ENCODE results near the gene ARSA. TPM values are rescaled to one million over a fixed set of nuclear protein-coding genes. Genes with fewer than 3 reads are reported as not detected.

Gene ARSA
- total and polyA plus RNA-seq, 2 of the 13 experiments (the other 11 are each of a cell fraction or from before 2014, with no cell fraction given), result 9.0 to 11.5 TPM

DNA sequence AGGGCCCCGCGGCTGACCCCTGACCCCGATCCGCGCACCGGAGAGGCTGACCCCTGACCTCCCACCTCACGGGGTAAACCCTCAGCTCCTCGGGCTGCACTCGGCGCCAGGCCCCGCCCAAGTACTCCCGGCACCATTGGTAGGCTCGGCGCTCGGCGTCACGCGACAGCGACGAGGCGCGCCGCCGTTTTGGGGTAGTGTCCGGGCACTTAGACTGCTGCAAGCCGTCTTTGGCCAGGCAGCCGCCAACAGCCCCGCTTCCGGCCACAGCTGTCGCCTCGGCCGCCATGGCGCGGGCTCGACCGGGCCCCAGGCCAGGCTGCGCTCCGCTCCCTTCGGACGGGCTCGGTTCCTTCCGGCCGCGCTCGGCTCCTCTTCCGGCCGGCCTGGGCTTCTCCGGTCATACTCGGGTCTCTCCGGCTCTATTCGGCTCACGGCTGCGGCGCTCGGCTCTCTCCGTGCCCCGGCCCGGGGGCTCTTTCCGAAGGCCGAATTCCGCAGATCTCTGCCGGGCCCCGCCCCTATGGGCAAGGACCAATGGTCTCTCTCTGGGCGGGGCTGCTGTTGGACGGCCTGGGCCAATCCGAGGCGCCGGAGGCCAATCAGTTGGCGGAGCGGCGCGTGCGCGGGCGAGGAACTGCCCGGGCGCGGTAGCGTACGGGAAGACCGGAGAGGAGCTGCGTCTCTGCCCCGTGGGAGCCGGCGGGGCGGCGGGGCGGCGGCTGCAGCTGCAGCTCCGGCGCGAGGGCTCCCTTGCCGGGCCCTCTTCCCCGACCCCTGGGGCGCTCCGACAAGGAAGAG is 45.3 kb downstream of the ARSA start, which contains the start of gene CHKB (continued):
- TF ChIP-seq ARID4A (CRISPR knock-in tag; IDR thresholded peaks at IDR 0.05; ENCODE audit: borderline replicate concordance), result peak; percentile 90; the same call in 1 of the 2 replicates
- peak; percentile 67 for TF ChIP-seq ZNF777 (CRISPR knock-in tag; IDR thresholded peaks at IDR 0.05)
- TF ChIP-seq FOXK2 (IDR thresholded peaks at IDR 0.05), result no peak
- peak; percentile 53; the same call in 1 of the 2 replicates for TF ChIP-seq ZBTB43 (CRISPR knock-in tag; conservative IDR thresholded peaks at IDR 0.05)
- TF ChIP-seq CBFB (CRISPR knock-in tag; IDR thresholded peaks at IDR 0.05), result no peak
- TF ChIP-seq ZNF839 (CRISPR knock-in tag; IDR thresholded peaks at IDR 0.05; ENCODE audit: borderline replicate concordance), result peak; percentile 79; the same call in 1 of the 2 replicates
- peak; percentile 61 for TF ChIP-seq TBX2 (CRISPR knock-in tag; IDR thresholded peaks at IDR 0.05; ENCODE audit: borderline replicate concordance)
- peak; percentile 72; the same call in 1 of the 2 replicates for TF ChIP-seq ZBTB42 (CRISPR knock-in tag; IDR thresholded peaks at IDR 0.05)
- no peak for TF ChIP-seq IKZF4 (CRISPR knock-in tag; IDR thresholded peaks at IDR 0.05; ENCODE audit: borderline replicate concordance, low read depth, not compliant biosample characterization)
- TF ChIP-seq ZNF589 (CRISPR knock-in tag; conservative IDR thresholded peaks at IDR 0.05), result peak; percentile 52; the same call in 1 of the 2 replicates
- TF ChIP-seq MIER2 (CRISPR knock-in tag; IDR thresholded peaks at IDR 0.05), result 0 out of 2 replicates have a peak, but pooled peaks have one; percentile 43
- TF ChIP-seq, protein P1, sequence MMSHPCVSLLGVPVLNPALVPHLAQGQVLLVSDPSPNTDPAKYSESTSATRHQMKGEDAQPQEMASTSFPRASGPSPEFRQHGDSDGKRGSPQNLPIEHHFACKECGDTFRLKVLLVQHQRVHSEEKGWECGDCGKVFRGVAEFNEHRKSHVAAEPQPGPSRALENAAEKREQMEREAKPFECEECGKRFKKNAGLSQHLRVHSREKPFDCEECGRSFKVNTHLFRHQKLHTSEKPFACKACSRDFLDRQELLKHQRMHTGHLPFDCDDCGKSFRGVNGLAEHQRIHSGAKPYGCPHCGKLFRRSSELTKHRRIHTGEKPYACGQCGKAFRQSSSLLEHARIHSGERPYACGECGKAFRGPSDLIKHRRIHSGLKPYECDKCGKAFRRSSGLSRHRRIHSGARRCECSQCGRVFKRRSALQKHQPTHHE (CRISPR knock-in tag; IDR thresholded peaks at IDR 0.05; ENCODE audit: borderline replicate concordance), result peak; percentile 14; the same call in 1 of the 2 replicates
- TF ChIP-seq, protein P2, sequence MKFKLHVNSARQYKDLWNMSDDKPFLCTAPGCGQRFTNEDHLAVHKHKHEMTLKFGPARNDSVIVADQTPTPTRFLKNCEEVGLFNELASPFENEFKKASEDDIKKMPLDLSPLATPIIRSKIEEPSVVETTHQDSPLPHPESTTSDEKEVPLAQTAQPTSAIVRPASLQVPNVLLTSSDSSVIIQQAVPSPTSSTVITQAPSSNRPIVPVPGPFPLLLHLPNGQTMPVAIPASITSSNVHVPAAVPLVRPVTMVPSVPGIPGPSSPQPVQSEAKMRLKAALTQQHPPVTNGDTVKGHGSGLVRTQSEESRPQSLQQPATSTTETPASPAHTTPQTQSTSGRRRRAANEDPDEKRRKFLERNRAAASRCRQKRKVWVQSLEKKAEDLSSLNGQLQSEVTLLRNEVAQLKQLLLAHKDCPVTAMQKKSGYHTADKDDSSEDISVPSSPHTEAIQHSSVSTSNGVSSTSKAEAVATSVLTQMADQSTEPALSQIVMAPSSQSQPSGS (CRISPR knock-in tag; IDR thresholded peaks at IDR 0.05), result no peak; the same call in 1 of the 2 replicates
- no peak for TF ChIP-seq ELF3 (CRISPR knock-in tag; IDR thresholded peaks at IDR 0.05)
- TF ChIP-seq, protein P3, sequence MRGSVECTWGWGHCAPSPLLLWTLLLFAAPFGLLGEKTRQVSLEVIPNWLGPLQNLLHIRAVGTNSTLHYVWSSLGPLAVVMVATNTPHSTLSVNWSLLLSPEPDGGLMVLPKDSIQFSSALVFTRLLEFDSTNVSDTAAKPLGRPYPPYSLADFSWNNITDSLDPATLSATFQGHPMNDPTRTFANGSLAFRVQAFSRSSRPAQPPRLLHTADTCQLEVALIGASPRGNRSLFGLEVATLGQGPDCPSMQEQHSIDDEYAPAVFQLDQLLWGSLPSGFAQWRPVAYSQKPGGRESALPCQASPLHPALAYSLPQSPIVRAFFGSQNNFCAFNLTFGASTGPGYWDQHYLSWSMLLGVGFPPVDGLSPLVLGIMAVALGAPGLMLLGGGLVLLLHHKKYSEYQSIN (CRISPR knock-in tag; IDR thresholded peaks at IDR 0.05; ENCODE audit: borderline replicate concordance), result no peak
- TF ChIP-seq RBAK (CRISPR knock-in tag; IDR thresholded peaks at IDR 0.05), result no peak
- no peak for TF ChIP-seq NFE2L2 (IDR thresholded peaks at IDR 0.05; ENCODE audit: low read length)
- peak; percentile 75; the same call in 1 of the 2 replicates for TF ChIP-seq ARNTL (CRISPR knock-in tag; IDR thresholded peaks at IDR 0.05)

Data from HepG2 (cell line).